ENCODE results near the gene ACTL7A. TPM values are rescaled to one million over a fixed set of nuclear protein-coding genes. Genes with fewer than 3 reads are reported as not detected.

The ACTL7A gene
- total RNA-seq, 4 donors from 2014 or later, result not detected

DNA sequence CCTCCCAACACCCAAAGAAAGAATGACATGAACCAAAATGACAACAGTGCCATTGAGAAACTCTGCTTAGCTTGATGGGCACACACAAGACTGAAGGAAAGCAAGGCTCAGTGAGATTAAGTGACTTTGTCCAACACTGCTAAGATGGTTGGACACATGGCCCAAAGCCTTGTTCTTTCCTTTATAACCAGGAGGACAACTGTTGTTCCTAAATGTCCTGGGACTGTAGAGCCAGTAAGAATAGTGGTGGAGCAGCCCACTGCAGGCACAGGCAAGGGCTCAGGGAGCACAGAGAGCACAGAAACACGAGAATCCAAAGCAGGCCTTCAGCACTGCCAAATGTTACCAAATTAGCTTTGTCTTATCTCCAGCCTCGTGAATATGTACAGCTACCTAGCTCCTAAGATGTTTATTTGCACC lies 3.9 kb downstream of the ACTL7A start:
- 78 to 90% methylated on average over 2 of the region's 2 CpGs for WGBS, 2 donors
- no peaks in the 10 kb centered on the region for H3K4me1 ChIP-seq
- no peak overlapping the region for H3K27ac ChIP-seq
- no peaks in the 10 kb centered on the region for H3K9me3 ChIP-seq
- H3K4me3 ChIP-seq, result no peak overlapping the region
- TF ChIP-seq POLR2A (IDR thresholded peaks at IDR 0.05) (no peak), EP300 (IDR thresholded peaks at IDR 0.05) (no peak)
- TF ChIP-seq, protein P1, sequence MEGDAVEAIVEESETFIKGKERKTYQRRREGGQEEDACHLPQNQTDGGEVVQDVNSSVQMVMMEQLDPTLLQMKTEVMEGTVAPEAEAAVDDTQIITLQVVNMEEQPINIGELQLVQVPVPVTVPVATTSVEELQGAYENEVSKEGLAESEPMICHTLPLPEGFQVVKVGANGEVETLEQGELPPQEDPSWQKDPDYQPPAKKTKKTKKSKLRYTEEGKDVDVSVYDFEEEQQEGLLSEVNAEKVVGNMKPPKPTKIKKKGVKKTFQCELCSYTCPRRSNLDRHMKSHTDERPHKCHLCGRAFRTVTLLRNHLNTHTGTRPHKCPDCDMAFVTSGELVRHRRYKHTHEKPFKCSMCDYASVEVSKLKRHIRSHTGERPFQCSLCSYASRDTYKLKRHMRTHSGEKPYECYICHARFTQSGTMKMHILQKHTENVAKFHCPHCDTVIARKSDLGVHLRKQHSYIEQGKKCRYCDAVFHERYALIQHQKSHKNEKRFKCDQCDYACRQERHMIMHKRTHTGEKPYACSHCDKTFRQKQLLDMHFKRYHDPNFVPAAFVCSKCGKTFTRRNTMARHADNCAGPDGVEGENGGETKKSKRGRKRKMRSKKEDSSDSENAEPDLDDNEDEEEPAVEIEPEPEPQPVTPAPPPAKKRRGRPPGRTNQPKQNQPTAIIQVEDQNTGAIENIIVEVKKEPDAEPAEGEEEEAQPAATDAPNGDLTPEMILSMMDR (IDR thresholded peaks at IDR 0.05), result no peak
- no peaks in the 10 kb centered on the region for H3K27me3 ChIP-seq
- no peak for DNase-seq (ENCODE audit: low spot score in 2 of 2)
- peaks cover 0 to 47% (median 0%) of the 10 kb centered on the region in 3 donors for H3K36me3 ChIP-seq

GRCh38 chr9:108867116-108867515 lies 5.0 kb downstream of the ACTL7A start:
- no peak overlapping the region for H3K4me3 ChIP-seq
- TF ChIP-seq POLR2A (IDR thresholded peaks at IDR 0.05) (no peak), EP300 (IDR thresholded peaks at IDR 0.05) (no peak)
- TF ChIP-seq, protein P1 (IDR thresholded peaks at IDR 0.05), result no peak
- no peaks in the 10 kb centered on the region for H3K27me3 ChIP-seq
- H3K9me3 ChIP-seq, result peaks cover 0 to 4% (median 0%) of the 10 kb centered on the region in 4 donors
- peaks cover 0 to 58% (median 4%) of the 10 kb centered on the region in 3 donors for H3K36me3 ChIP-seq
- no peaks in the 10 kb centered on the region for H3K4me1 ChIP-seq
- H3K27ac ChIP-seq, result no peak overlapping the region
- no peak for DNase-seq (ENCODE audit: low spot score in 2 of 2)

- no peaks in the 10 kb centered on the region for H3K27me3 ChIP-seq
- 73 to 77% methylated on average over 4 of the region's 4 CpGs for WGBS, 2 donors
- TF ChIP-seq EP300 (IDR thresholded peaks at IDR 0.05) (no peak), POLR2A (IDR thresholded peaks at IDR 0.05) (no peak)
- TF ChIP-seq, protein P1 (IDR thresholded peaks at IDR 0.05), result no peak
- H3K4me3 ChIP-seq, result no peak overlapping the region
- H3K9me3 ChIP-seq, result peaks cover 0 to 4% (median 0%) of the 10 kb centered on the region in 4 donors
- no peaks in the 10 kb centered on the region for H3K4me1 ChIP-seq
- no peak for DNase-seq (ENCODE audit: low spot score in 2 of 2)
- H3K36me3 ChIP-seq, result peaks cover 0 to 65% (median 4%) of the 10 kb centered on the region in 3 donors
- no peak overlapping the region for H3K27ac ChIP-seq
These were observed 5.8 kb downstream of the ACTL7A start for GRCh38 chr9:108867829-108868228.

- H3K4me1 ChIP-seq, result no peaks in the 10 kb centered on the region
- TF ChIP-seq, protein P1 (IDR thresholded peaks at IDR 0.05), result no peak
- TF ChIP-seq POLR2A (IDR thresholded peaks at IDR 0.05) (no peak), EP300 (IDR thresholded peaks at IDR 0.05) (no peak)
- H3K36me3 ChIP-seq, result peaks cover 0 to 79% (median 4%) of the 10 kb centered on the region in 3 donors
These were observed 7.1 kb downstream of the ACTL7A start for GRCh38 chr9:108869092-108869725.

GRCh38 chr9:108874058-108874788 lies 12.2 kb downstream of the ACTL7A start:
- no peak overlapping the region for H3K4me3 ChIP-seq
- no peak overlapping the region for H3K27ac ChIP-seq
- DNase-seq (ENCODE audit: low spot score in 2 of 2), result no peak
- TF ChIP-seq, protein P1 (IDR thresholded peaks at IDR 0.05), result no peak
- TF ChIP-seq EP300 (IDR thresholded peaks at IDR 0.05) (no peak), POLR2A (IDR thresholded peaks at IDR 0.05) (no peak)
- H3K36me3 ChIP-seq, result peaks cover 0 to 99% (median 21%) of the 10 kb centered on the region in 3 donors
- no peaks in the 10 kb centered on the region for H3K4me1 ChIP-seq
- H3K27me3 ChIP-seq, result no peaks in the 10 kb centered on the region
- WGBS, 2 donors, result 93 to 94% methylated on average over 4 of the region's 4 CpGs
- H3K9me3 ChIP-seq, result peaks cover 0 to 4% (median 0%) of the 10 kb centered on the region in 4 donors

More at GRCh38 chr9:108869092-108869725, 7.1 kb downstream of the ACTL7A start:
- WGBS, 2 donors, result 91 to 93% methylated on average over 3 of the region's 3 CpGs
- no peak for DNase-seq (ENCODE audit: low spot score in 2 of 2)
- H3K4me3 ChIP-seq, result no peak overlapping the region
- H3K27ac ChIP-seq, result no peak overlapping the region
- peaks cover 0 to 4% (median 0%) of the 10 kb centered on the region in 4 donors for H3K9me3 ChIP-seq
- H3K27me3 ChIP-seq, result no peaks in the 10 kb centered on the region

Measured in tibial nerve (tissue), 4 donors.